Gastrocnemius medialis (tissue), 4 donors: ENCODE data around the gene KLF11.

ENCODE experiments used
- POLR2A ChIP-seq, 2 donors: fragments of 450-650 bp; IDR thresholded peaks; one replicate each; pipeline ENCODE4 v1.6.1; 2017; ENCODE audit warnings: antibody characterized with exemption in 2 of 2, mild to moderate bottlenecking in 2 of 2, moderate library complexity in 2 of 2
- TF ChIP-seq, protein P1 (sequence below), 5 experiments: fragments of 450-650 bp in 3 of 5; fragments of 200-600 bp in 2 of 5; sonication (generic) in 2 of 5; IDR thresholded peaks in 4 of 5; conservative IDR thresholded peaks in 1 of 5; 1 replicate in 4 of 5; 2 replicates in 1 of 5; pipeline ENCODE4 v1.5.1; 2016 to 2019; ENCODE audit warnings: antibody characterized with exemption in 5 of 5, mild to moderate bottlenecking in 3 of 5, moderate library complexity in 3 of 5

DNA sequence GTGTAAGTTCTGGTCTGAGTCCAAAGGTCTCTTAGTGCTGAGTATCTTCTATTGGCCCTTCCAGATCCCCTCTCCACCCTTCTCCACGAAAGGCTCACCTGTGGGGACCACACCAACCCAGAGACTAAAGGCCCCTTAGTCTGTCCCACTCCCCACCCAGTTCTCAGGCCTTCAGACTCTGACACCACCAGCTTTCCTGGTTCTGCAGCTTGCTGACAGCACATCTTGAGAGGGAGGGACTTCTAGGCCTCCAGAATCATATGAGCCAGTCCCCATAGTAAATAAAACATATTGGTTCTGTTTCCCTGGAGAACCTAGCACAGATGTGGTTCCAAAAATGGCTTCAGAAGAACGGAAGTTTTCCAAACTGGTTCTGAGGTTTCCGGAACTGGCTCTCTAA lies 38.5 kb upstream of the KLF11 start:
- TF ChIP-seq, protein P1, sequence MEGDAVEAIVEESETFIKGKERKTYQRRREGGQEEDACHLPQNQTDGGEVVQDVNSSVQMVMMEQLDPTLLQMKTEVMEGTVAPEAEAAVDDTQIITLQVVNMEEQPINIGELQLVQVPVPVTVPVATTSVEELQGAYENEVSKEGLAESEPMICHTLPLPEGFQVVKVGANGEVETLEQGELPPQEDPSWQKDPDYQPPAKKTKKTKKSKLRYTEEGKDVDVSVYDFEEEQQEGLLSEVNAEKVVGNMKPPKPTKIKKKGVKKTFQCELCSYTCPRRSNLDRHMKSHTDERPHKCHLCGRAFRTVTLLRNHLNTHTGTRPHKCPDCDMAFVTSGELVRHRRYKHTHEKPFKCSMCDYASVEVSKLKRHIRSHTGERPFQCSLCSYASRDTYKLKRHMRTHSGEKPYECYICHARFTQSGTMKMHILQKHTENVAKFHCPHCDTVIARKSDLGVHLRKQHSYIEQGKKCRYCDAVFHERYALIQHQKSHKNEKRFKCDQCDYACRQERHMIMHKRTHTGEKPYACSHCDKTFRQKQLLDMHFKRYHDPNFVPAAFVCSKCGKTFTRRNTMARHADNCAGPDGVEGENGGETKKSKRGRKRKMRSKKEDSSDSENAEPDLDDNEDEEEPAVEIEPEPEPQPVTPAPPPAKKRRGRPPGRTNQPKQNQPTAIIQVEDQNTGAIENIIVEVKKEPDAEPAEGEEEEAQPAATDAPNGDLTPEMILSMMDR (IDR thresholded peaks at IDR 0.05 in 4 of 5, conservative IDR thresholded peaks at IDR 0.05 in 1 of 5) = no peak
- TF ChIP-seq POLR2A (IDR thresholded peaks at IDR 0.05) = no peak
